K562 (cell line): Measurements from ENCODE around the gene PRELID1. TPM values are rescaled to one million over a fixed set of nuclear protein-coding genes. Genes with fewer than 3 reads are reported as not detected.

Experiments used
- CAMTA2 ChIP-seq: fragments of 250-450 bp; sonication (Bioruptor Pico); conservative IDR thresholded peaks from 2 replicates; pipeline ENCODE4 v1.5.1; 2022
- COPS2 ChIP-seq: fragments of 450-650 bp; conservative IDR thresholded peaks from 2 replicates; pipeline ENCODE4 v1.6.1; 2016; ENCODE audit warnings: mild to moderate bottlenecking, moderate library complexity
- EP300 ChIP-seq: IDR thresholded peaks from 2 replicates; pipeline ENCODE4 v1.6.1; 2012; ENCODE audit warnings: low read length, improper control_type of control experiment
- FOS ChIP-seq: IDR thresholded peaks from 3 replicates; pipeline ENCODE4 v1.6.1; 2011; ENCODE audit not compliant: insufficient read length; ENCODE audit errors: extremely low read depth
- FOXJ2 ChIP-seq: fragments of 200-800 bp; sonication (Bioruptor generic); IDR thresholded peaks from 2 replicates; pipeline ENCODE4 v1.6.1; 2016; ENCODE audit warnings: missing genetic modification characterization, missing compliant biosample characterization
- HDAC3 ChIP-seq: fragments of 450-650 bp; IDR thresholded peaks from 2 replicates; pipeline ENCODE4 v1.6.1; 2018; ENCODE audit warnings: borderline replicate concordance, mild to moderate bottlenecking, moderate library complexity; ENCODE audit not compliant: partially characterized antibody
- HIVEP1 ChIP-seq: fragments of 250-450 bp; sonication (Bioruptor Pico); IDR thresholded peaks from 2 replicates; pipeline ENCODE4 v1.4.0; 2020; ENCODE audit warnings: mild to moderate bottlenecking
- KDM2B ChIP-seq: fragments of 250-450 bp; sonication (Bioruptor Pico); IDR thresholded peaks from 2 replicates; pipeline ENCODE4 v1.8.0; 2021; ENCODE audit warnings: mild to moderate bottlenecking, moderate library complexity
- KHSRP ChIP-seq: fragments of 450-650 bp; IDR thresholded peaks from 2 replicates; pipeline ENCODE4 v1.6.1; 2017
- NFIC ChIP-seq: fragments of 450-650 bp; IDR thresholded peaks from 2 replicates; pipeline ENCODE4 v1.6.1; 2017; ENCODE audit warnings: mild to moderate bottlenecking, inconsistent platforms
- PHF21A ChIP-seq: fragments of 450-650 bp; IDR thresholded peaks from 2 replicates; pipeline ENCODE4 v1.6.1; 2017; ENCODE audit warnings: low read depth, borderline replicate concordance
- RBM17 ChIP-seq: fragments of 200-400 bp; formaldehyde crosslinking; IDR thresholded peaks from 2 replicates; pipeline ENCODE4 v1.6.1; 2017; ENCODE audit warnings: low read depth, mild to moderate bottlenecking, low read length, borderline replicate concordance
- SETDB1 ChIP-seq: IDR thresholded peaks from one replicate; pipeline ENCODE4 v1.6.1; 2012; ENCODE audit warnings: low read length, control low read depth, inconsistent platforms
- SOX6 ChIP-seq: fragments of 450-650 bp; IDR thresholded peaks from 2 replicates; pipeline ENCODE4 v1.6.1; 2014; ENCODE audit warnings: mild to moderate bottlenecking
- SRSF1 ChIP-seq: fragments of 200-400 bp; formaldehyde crosslinking; IDR thresholded peaks from 2 replicates; pipeline ENCODE4 v1.6.1; 2017; ENCODE audit warnings: mild to moderate bottlenecking, low read depth, low read length, moderate library complexity
- SRSF9 ChIP-seq: fragments of 200-400 bp; formaldehyde crosslinking; IDR thresholded peaks from 2 replicates; pipeline ENCODE4 v1.6.1; 2017; ENCODE audit warnings: low read depth, low read length, borderline replicate concordance
- YY1 ChIP-seq, 3 experiments: IDR thresholded peaks; 2 replicates each; pipeline ENCODE4 v1.6.1; 2011; ENCODE audit warnings: low read length in 2 of 3, mild to moderate bottlenecking in 2 of 3, moderate library complexity in 2 of 3, borderline replicate concordance in 1 of 3, control low read depth in 1 of 3, low read depth in 1 of 3; ENCODE audit not compliant: insufficient read depth in 3 of 3, insufficient replicate concordance in 2 of 3, control insufficient read depth in 1 of 3, insufficient read length in 1 of 3; ENCODE audit errors: extremely low read depth in 1 of 3
- ZNF24 ChIP-seq: fragments of 450-650 bp; IDR thresholded peaks from 2 replicates; pipeline ENCODE4 v1.6.1; 2016
- ZNF384 ChIP-seq: IDR thresholded peaks from 2 replicates; pipeline ENCODE4 v1.6.1; 2012; ENCODE audit warnings: low read depth, low read length, improper control_type of control experiment
- polyA plus RNA-seq, 8 experiments: library from polyadenylated mRNA; depleted of rRNA in 4 of 8; stranded (reverse) in 5 of 8; unstranded in 3 of 8; fragments of >200 nt; fragmentation: Nextera tagmentation in 2 of 8; fragmentation: Illumina TruSeq in 1 of 8; extraction: Ambion mirVana in 2 of 8; extraction: Trizol in 1 of 8; gene quantifications; 2 replicates each; pipeline versions ENCODE4 v1.2.1 to v1.2.3, GENCODE V29; 2011 to 2014; ENCODE audit warnings: inconsistent platforms in 1 of 8, missing spikeins in 1 of 8
- total RNA-seq, 7 experiments: library from RNA; depleted of rRNA in 6 of 7; stranded (reverse); fragments of >200 nt in 6 of 7; fragmentation: Illumina TruSeq in 2 of 7; extraction: Trizol in 2 of 7; gene quantifications; 2 replicates each; pipeline versions ENCODE4 v1.2.1 to v1.2.3, GENCODE V29; 2011 to 2021; ENCODE audit warnings: low replicate concordance in 1 of 7
- TF ChIP-seq, protein P1 (sequence below): fragments of 250-450 bp; sonication (Bioruptor Pico); IDR thresholded peaks from 2 replicates; pipeline ENCODE4 v1.8.0; 2022; ENCODE audit warnings: moderate library complexity, mild to moderate bottlenecking, inconsistent platforms
- TF ChIP-seq, protein P2 (sequence below): sonication (generic); formaldehyde crosslinking; IDR thresholded peaks from 2 replicates; pipeline ENCODE4 v1.8.0; 2022; ENCODE audit warnings: mild to moderate bottlenecking, missing genetic modification reagents, borderline replicate concordance
- TF ChIP-seq, protein P3 (sequence below): sonication (generic); formaldehyde crosslinking; IDR thresholded peaks from 2 replicates; pipeline ENCODE4 v1.8.1; 2023; ENCODE audit warnings: mild to moderate bottlenecking, missing genetic modification reagents

Gene PRELID1
- total and polyA plus RNA-seq, 9 of the 15 experiments (the other 6 are each of a cell fraction or from before 2014, with no cell fraction given) = 40.1 to 484 (median 340) TPM

DNA sequence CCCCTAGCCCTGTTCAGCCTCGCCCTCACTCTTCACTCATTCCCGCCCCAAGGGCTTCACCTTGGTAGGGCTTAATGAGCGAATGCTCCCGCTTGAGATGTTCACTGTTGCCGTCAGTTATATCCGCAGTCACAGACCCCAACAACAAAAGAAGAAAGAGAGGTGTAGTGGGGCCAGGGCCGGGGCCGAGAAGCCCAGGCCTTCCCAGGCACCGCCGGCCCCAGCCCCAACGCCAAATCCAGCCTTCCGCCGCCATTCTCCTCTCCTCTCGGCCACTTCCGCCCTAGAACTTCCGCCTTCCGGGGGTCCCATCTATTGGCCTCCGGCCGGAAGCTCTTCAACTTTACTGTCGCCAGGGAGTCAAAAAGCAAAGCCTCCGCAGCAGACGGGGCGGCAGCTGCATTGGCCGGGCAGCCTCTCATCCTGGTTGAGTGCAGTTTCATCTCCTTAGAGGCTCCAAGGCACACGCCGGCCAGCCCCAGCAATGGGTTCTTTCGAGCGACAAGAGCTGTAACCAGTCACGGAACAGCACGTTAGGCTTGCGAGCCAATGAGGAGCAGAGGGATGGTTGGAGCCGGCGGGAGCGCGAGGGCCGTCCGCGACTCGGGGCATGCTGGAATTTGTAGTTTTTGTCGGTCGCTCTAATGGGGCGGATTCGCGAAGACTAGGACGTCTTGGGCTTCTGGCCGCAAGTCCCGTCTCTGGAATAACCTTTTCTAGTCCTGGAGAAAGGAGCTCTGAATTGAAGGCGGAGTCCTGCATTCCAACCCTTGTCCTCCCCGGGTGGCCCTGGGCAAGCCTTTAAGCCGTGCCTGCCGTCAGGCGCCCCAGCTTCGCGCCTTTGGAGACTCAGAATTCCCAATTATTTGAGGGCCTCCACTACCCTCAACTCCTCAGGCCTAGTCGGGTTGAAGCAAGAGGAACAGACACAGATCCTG, 48.1 kb downstream of the PRELID1 start, which contains the start of gene LMAN2 (continued):
- TF ChIP-seq YY1 (IDR thresholded peaks at IDR 0.05; ENCODE audit: borderline replicate concordance in 1 of 3, control insufficient read depth in 1 of 3, extremely low read depth in 1 of 3, insufficient read depth in 3 of 3, insufficient read length in 1 of 3, insufficient replicate concordance in 2 of 3, low read depth in 1 of 3, low read length in 2 of 3) (peak; percentile 76 to 94 (median 90)), ZNF24 (0 out of 2 replicates have a peak, but pooled peaks have one; percentile 40), SRSF9 (no peak), SRSF1 (no peak), NFIC (peak; percentile 49), SOX6 (peak; percentile 48; the same call in 1 of the 2 replicates), SETDB1 (no peak), ZNF384 (no peak), FOS (peak; percentile 97), COPS2 (no peak), RBM17 (no peak), HDAC3 (no peak), CAMTA2 (CRISPR knock-in tag) (no peak), HIVEP1 (CRISPR knock-in tag) (0 out of 2 replicates have a peak, but pooled peaks have one; percentile 18), PHF21A (no peak), KDM2B (no peak), EP300 (peak; percentile 11; the same call in 1 of the 2 replicates), FOXJ2 (no peak), KHSRP (0 out of 2 replicates have a peak, but pooled peaks have one; percentile 15)
- TF ChIP-seq, protein P1, sequence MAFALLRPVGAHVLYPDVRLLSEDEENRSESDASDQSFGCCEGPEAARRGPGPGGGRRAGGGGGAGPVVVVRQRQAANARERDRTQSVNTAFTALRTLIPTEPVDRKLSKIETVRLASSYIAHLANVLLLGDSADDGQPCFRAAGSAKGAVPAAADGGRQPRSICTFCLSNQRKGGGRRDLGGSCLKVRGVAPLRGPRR (CRISPR knock-in tag) = no peak
- TF ChIP-seq, protein P2, sequence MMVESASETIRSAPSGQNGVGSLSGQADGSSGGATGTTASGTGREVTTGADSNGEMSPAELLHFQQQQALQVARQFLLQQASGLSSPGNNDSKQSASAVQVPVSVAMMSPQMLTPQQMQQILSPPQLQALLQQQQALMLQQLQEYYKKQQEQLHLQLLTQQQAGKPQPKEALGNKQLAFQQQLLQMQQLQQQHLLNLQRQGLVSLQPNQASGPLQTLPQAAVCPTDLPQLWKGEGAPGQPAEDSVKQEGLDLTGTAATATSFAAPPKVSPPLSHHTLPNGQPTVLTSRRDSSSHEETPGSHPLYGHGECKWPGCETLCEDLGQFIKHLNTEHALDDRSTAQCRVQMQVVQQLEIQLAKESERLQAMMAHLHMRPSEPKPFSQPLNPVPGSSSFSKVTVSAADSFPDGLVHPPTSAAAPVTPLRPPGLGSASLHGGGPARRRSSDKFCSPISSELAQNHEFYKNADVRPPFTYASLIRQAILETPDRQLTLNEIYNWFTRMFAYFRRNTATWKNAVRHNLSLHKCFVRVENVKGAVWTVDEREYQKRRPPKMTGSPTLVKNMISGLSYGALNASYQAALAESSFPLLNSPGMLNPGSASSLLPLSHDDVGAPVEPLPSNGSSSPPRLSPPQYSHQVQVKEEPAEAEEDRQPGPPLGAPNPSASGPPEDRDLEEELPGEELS (CRISPR knock-in tag) = 0 out of 2 replicates have a peak, but pooled peaks have one; percentile 56
- TF ChIP-seq, protein P3, sequence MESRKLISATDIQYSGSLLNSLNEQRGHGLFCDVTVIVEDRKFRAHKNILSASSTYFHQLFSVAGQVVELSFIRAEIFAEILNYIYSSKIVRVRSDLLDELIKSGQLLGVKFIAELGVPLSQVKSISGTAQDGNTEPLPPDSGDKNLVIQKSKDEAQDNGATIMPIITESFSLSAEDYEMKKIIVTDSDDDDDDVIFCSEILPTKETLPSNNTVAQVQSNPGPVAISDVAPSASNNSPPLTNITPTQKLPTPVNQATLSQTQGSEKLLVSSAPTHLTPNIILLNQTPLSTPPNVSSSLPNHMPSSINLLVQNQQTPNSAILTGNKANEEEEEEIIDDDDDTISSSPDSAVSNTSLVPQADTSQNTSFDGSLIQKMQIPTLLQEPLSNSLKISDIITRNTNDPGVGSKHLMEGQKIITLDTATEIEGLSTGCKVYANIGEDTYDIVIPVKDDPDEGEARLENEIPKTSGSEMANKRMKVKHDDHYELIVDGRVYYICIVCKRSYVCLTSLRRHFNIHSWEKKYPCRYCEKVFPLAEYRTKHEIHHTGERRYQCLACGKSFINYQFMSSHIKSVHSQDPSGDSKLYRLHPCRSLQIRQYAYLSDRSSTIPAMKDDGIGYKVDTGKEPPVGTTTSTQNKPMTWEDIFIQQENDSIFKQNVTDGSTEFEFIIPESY (CRISPR knock-in tag) = peak; percentile 98
